Activated CD4-positive, alpha-beta T cell treated with anti-CD3 and anti-CD28 coated beads for 1 hour (primary cell): Measurements from ENCODE around the gene DCP1A.
"Not testable (repeated sequence)": the region's sequence is repeated elsewhere in the genome, so short reads cannot be mapped to it uniquely, and the experiment has no call there.

ENCODE experiments used
- DNase-seq: peaks from one replicate; pipeline ENCODE4 v3.0.0-alpha.2; 2020

Gene DCP1A

DNA sequence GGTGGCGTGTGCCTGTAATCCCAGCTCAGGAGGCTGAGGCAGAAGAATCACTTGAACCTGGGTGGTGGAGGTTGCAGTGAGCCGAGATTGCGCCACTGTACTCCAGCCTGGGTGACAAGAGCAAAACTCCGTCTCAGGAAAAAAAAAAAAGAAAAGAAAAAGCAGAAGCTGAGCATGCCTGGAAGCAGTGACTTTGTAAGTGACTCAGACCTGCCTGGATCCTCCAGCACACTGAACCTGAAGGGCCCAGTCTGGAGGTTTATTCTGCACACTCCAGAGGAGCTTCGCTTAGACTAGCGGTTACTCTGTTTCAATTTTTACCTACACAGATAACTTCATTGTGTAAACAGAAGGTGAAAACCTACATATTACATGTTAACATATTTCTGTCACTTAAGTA is 19.4 kb downstream of the DCP1A start:
- not testable (repeated sequence) for DNase-seq

DNA sequence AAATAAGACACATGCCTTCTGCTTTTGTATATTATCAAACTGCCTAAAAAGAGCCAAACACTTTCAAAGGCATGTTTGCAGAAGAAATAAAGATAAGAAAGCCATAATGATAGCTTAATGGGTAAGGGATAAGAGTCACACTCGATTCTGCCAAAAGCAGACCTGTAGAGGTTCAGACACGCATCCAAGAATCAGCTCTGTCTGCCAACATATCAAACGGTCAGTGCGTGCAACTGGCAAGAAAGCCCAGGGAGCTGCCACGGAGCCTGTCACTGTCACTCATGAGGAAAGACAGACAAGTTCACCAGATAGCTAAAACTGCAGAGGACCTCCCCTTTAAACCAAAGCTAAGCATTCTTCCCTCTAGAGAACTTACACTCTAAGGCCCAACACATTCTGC is 23.2 kb downstream of the DCP1A start:
- DNase-seq: no peak

DNA sequence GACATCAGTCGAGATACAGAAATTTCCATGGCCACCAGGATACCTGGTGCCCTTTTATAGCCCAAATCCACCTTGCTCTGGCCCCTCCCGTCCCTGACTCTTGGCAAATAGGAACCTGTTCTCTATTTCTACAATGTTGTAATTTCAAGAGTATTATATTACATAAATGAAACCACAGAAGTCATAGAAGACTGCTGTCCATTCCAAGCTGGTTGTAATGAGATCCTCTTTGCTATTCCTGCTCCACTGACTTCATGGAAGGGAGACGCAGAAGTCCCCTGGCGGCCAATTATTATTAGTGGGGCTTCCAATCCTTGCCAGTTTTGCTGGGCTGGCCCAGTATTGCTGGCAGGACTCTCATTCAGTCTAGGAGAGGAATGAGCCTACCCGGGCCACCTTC is 26.6 kb downstream of the DCP1A start:
- no peak for DNase-seq

DNA sequence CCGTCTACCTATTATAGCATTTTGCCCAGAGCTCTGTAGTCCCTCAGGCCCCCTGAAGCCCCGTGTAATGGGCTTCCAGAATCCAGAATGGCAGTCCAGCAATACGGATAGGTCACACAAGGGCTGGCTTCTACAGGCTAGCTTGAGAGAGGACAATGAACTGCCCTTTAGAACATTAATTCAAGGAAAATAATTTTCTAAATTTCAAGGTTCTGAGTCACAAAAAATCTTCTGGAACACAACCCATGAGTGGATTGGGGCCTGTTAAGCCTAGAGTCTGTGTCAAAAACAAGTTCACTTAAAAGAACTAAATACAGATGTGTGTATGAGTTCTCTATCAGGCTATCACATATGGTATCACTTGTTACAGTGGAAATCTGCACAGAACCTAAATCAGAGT is 28.8 kb downstream of the DCP1A start:
- no peak for DNase-seq

DNA sequence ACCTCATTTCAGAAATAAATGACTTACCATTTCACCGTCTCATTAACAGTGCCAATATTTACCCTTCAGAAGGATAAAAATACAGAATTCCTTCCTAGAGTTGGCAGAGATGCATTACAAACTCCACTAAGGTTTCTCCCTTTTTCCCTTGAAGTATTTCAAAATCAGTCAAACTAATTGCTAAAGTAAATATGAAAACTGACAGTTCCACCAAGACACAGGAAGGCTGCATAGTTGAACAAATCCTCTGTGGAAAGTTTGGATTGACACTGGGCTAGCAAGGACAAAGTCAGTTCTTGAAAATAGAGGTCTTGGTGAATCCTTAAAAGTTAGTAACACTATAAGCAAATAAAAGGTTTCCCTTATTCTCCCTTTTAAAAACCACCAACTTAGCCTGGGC is 34.5 kb downstream of the DCP1A start:
- DNase-seq: no peak

DNA sequence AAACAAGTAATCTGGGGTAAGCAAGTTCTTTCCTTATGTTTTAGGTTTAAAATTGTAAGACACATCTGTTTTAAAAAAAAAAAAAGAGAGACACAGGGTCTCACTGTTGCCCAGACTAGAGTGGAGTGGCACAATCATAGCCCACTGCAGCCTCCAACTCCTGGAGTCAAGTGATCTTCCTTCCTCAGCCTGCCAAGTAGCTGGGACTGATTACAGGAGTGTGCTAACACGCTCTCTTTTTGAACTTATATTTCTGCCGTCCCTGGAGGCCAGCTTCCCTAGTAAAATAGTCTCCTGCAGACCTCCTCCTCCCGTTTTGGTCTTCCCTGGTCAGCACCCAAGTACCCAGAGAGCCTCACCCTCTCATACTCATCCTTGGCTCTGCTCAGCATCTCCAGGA is 35.5 kb downstream of the DCP1A start:
- DNase-seq: no peak

DNA sequence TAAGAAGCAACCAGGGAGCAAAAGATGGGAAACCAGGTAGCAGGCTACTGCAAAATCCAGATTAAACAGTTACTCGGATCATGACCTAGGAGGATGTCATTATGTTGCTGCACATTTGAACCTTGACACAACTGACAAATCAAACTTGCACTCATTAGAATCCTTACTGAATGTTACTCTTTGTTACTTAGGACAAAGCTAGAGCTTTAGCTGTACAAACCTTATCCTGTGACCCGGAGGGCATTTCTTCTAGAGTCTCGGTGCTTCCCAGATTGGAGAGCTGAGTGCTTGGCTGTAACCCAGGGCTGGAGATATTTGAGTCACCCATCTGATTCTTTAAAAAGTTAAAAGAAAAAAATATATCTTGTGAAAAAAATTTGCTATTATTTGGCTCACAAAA is 43.4 kb downstream of the DCP1A start:
- no peak for DNase-seq

DNA sequence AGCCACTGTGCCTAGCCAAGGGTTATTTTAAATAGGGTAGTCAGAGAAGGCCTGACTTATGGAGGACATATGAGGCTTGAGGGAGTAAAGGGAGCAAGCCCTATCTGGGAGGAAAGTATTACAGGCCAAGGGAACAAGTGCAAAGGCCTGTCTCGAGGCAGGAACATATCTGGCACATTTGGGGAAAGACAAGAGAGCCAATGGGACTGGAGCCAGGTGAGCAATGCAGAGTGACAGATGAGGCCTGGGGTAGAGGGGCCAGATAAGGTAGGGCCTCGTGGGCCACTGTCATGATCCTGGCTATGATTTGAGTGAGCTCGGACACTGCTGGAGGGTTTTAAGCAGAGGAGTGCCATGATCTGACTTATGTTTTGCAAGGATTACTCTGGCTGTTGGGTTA is 43.8 kb downstream of the DCP1A start:
- DNase-seq: no peak

DNA sequence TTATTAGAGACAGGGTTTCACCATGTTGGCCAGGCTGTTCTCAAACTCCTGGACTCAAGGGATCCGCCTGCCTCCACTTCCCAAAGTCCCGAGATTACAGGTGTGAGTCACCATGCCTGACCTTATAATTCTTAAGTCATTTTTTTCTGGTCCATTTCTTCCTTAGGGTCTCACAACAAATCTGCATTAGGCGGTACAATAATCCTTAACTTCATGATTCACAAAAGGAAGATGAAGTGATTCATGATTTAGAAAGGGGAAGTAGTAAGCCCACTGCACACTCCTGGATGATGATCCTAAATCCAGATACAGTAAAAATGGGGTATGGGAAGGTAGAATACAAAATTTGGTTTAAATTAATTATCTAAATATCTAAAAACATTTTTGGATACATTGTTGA is 46.5 kb downstream of the DCP1A start:
- no peak for DNase-seq

DNA sequence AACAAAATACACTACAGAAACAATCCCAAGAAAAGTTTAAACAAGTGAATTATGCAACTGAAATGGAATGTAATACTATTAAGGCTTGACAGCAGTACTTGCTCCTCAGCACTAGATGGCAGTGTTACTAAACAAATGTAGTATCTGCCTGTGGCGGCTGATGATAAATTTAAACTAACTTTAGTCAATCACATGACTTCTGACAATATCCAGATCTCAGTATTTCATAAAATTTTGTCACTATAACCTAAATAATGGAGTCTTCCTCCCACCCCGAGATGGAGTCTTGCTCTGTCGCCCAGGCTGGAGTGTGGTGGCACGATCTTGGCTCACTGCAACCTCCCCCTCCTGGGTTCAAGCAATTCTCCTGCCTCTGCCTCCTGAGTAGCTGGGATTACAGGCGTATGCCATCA is 47.7 kb downstream of the DCP1A start:
- DNase-seq: not testable (repeated sequence)

DNA sequence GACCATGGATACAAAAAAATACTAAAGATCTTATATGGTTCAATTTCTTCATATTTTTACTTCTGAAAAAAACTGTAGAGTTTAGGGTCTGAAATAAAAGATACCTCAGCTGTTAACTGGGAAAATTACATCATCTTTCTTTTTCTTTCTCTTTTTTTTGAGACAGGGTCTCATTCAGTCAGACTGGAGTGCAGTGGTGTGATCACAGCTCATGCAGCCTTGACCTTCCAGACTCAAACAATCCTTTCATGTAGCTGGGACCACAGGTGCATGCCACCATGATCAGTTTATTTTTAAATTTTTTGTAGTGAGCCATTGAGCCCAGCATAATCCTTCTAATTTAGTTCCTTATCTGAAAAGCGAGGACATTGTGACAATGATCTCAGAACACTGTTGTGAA is 51.9 kb downstream of the DCP1A start:
- DNase-seq: no peak

DNA sequence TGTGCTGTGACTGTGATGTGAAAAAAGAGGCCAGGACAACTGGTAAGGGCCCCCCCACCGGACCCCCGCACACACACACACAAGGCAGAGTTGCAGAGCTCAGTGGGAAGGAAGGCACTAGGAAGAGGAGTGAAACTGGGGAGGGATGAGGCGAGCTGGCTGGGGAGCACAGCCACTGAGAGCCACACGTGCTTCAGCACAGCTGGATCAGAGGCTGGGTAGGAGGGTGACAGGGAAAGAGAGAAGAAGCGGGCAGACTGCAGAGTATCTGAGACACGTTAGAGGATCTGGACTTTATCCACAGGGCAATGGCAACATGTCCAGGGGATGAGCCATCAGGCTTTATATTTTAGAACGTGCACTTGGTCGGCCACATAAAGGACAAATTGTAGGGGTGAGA is 53.5 kb downstream of the DCP1A start:
- DNase-seq: no peak

DNA sequence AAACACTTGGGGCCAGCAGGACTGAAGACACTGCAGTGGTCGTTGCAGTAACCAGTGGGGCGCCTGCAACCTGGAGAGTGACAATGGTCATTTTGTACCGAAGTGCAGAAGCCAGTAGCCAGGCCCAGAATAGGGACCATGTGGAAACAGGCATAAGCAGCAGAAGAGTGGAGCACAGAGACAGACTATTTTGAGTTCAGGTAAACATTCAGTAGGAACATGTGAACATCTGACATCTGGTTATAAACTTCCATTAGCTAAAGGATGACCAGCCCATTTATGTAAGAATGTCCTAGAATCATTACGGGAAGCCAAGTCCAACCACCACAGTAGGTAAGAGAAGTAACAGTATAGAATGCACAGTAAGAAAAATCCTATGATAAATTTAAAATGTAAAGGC is 59.1 kb downstream of the DCP1A start:
- no peak for DNase-seq

DNA sequence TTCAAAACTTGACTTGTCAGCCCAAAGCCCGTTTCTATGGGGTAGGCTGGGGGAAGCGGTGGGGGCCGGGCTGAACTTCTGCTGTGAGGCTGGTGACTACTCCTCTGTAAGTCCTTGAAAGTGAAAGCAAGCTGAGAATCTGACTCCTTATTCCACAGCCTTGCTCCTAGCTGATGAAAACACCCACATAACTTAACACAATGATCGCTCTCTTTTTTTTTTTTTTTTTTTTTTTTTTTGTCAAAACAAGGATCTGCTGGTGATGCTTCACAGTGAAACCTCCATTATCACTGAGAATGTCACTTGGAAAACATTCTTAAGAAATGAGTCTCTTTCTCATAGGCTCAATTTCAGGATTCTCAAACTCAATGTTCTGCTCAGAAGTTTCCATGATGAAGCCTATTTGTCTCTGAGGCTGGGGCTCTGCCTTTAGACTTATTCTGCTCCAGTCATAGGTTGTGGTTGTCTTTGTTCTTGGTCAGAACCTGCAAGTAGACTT is 60.2 kb downstream of the DCP1A start:
- DNase-seq: no peak

DNA sequence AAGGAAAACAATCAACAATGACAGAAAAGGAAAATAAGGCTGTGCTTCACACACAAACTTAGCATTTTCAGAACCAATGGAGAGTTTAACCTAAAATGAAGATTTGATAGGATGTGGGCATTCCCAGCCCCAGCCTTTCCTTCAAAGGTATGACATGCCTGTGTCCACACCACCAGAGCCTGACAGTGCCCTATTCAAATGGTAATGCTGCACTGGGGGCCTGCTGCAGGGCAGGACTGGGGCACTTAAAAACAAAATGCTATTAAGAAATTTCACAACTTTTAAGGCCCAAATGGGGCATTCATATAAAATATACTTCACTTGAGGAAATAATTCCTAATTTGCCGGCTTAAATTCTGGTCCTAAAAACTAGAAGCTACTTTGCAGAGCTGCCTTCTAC is 60.6 kb downstream of the DCP1A start:
- no peak for DNase-seq

DNA sequence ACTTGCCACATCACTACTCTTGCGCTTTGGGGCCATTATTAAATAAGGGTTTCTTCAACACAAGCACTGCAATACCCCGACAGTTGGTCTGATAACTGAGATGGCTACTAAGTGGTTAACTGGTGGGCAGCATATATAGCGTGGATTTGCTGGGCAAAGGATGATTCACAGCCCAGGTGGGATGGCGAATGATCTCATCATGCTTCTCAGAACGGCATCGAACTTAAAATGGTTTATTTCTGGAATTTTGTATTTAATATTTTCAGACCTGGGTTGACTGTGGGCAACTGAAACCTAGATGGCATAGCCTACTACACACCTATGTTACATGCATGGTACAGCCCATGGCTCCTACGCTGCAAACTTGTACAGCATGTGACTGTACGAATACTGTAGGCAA is 64.8 kb downstream of the DCP1A start:
- DNase-seq: no peak

DNA sequence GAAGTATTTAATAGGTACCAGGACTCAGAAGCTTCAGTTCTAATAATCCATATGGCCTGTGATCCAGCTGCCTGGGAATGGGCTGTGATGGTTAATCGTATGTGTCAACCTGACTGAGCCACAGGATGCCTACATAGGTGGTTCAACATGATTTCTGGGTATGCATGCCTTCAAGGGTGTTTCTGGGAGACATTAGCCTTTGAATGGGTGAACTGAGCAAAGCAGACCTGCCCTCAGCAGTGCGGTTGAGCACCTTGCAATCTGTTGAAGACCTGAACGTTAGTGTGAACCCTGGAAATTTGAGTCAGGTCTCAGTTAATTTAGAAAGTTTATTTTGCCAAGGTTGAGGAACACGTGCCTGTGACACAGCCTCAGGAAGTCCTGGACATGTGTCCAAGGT is 68.7 kb downstream of the DCP1A start:
- no peak for DNase-seq

DNA sequence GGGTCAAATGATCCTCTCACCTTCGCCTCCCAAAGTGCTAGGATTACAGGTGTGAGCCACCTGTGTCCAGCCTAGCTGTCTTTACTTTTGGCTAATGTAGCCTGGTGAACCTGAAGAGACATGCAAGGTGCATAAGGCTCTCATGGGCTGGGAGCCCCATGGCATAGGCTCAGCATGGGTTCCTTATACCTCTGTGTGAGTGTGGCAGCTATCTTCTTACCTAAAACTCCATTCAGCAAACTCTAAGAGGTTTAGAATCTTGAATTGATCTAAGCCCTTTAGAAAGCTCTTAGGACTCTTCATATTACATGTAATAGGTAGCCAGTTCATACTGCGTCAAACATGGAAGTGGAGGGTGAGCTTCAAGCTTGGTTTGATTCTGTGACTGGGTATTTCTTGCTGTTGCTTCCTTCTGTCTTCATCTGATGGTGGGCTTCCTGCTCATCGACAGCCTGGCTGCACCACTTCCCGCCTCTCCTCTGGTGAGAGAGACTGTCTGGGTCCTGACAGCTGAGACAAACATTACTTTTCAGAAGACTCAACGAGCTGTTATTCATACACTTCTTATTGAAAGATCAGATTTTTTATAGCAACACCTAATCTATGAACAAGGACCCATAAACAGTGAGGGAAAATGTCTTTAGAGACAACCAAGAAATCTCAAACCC is 72.3 kb downstream of the DCP1A start:
- DNase-seq: no peak

DNA sequence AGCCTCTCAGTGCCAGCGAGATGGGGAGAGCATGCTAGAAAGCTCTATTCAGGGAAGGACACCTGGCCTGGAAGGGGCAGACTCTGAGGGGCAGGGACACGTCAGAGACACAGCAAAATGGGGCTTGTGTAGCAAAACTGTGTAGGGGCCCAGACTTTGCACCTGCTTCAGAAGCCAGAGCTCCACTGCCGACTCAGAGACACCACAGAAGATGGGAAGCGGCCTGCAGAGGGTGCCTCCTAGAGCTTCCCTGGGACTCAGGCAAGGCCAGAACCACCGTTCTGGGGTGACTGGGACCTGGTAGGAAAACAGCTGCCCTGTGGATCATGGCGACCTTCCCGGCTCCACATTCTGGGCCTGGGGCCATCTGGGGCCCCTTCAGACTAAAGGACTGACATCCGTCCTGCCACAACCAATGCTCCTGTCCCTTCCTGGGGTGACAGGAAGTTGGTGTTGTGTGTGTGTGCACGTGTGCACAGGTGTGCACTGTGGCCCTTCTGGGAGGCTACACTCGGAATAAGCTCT is 74.1 kb downstream of the DCP1A start:
- DNase-seq: no peak

DNA sequence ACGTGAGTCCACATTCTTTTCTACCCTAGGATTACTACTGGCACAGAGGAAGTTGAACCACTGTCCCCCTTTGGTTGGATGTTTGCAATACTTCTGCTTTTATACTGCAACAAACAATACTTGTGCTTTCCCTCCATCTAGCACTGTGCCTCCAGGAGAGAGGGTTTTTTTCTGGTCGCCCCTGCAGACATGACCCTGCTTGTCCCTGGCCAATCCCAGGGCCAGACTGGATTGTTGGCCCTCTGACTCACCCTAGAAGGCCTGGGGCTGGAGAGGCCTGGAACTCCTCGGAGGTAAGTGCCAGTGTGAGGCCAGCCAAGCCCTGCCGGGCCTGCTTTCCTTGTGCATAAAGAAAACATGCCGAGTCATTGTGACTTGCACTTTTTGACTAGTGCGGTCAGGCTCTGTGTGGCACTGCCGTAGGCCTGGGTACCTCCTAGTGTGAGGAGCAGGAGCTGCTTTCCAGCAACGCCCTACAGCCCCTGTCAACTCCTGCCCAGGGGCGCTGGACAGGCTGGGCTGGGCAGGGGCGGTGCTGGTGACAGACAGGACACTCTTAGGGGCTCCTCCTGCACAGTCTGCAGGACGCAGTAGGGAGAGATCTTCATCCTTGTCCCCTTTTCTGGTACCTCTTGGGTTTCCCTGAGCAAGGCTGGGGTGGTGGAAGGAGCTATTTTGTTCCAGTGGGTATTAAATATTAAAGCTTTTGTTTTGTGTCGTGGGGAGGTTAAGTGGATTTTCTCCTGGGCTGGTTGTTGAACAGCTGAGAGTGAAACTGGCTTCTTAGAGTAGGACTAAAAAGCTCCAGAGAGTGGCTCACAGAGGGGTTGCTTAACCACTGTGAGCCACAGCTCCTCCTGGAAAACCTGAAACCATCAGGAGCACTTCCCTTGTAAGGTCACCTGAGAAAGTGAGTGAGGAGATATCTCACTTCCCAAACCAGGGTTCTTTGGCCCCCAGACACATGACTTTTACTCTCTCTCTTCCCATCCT is 77.2 kb downstream of the DCP1A start:
- DNase-seq: no peak

DNA sequence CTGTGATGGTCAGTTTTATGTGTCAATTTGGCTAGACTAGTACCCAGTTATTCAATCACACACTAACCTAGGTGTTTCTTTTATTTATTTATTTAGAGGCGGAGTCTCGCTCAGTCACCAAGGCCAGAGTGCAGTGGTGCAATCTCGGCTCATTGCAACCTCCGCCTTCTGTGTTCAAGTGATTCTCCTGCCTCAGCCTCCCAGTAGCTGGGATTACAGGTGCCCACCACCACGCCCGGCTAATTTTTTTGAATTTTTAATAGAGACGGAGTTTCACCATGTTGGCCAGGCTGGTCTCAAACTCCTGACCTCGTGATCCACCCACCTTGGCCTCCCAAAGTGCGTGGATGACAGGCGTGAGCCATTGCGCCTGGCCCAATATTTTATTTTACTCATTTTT is 78.2 kb downstream of the DCP1A start:
- not testable (repeated sequence) for DNase-seq

DNA sequence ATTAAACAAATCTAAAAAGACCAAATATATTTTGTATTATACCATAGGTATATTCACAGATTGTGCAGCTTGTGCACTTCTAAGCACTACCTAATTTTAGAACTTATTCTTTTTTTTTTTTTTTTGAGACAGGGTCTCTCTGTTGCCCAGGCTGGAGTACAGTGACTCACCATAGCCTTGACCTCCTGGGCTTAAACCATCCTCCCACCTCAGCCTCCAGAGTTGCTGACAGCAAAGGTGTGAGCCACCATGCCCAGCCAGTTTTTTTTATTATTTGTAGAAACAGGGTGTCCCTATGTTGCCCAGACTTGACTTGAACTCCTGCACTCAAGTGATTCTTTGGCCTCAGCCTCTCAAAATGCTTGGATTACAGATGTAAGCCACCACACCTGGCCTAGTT is 79.6 kb downstream of the DCP1A start:
- DNase-seq: no peak

DNA sequence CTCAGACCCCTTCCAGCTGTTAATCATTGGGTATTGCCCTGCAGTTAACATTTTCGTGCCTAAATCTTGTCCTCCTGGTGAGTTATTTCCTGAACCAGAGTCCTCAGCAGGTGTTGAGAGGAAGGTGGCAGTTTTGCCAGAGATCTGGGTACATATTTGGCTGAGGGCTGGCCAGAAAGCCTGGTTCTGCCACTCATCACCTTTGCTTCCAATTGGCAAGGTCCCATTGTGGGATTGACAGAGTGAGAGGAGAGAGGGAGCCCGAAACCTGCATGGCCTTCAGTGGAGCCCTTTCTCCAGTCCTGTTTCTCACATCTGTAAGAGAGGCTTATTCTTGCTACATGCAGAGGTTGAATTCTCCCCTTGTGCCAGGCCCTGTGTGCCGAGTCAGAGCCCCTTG is 82.6 kb downstream of the DCP1A start:
- DNase-seq: no peak

DNA sequence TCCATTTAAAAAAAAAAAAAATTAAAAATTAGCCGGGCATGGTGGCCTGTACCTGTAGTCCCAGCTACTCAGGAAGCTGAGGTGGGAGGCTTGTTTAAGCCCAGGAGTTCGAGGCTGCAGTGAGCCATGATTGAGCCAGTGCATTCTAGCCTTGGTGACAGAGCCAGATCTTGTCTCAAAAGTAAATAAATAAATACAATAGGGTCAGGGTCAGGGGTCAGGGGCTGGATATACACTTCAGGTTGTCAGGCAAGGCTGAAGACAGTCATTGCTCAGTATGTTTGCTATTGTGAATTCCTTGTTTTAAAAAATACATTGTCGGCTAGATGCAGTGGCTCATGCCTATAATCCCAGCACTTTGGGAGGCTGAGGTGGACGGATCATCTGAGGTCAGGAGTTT is 83.4 kb downstream of the DCP1A start:
- DNase-seq: no peak
